Measurements from ENCODE around the gene DLST.
A peak's percentile ranks its signal among the peaks of the same experiment; 100 is the strongest.
"Not testable (repeated sequence)": the region's sequence is repeated elsewhere in the genome, so short reads cannot be mapped to it uniquely, and the experiment has no call there.

Gene DLST

GRCh38 chr14:74919421-74920165 is 37.9 kb downstream of the DLST start:
- DNase-seq = no peak

DNA sequence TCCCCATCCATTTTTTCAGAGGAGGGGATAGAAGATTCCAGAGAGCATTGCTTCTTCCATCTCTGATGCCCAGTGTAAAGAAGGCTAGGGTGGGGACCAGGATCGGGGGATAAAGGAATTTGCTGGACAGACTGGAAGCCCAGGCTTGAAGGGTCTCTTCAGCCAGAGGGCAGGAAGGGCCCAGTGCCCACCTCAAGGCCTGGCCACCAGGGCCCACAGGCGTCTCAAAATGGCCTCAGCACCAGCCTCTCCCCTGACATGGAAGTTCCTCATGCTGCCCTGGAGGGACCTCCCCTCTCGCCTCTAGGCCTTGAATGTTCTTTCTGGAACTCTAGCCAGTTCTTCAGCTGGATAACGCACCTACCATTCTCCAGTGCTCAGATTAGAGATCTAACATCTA is 38.6 kb downstream of the DLST start:
- DNase-seq = no peak

GRCh38 chr14:74921053-74921620 is 39.4 kb downstream of the DLST start:
- no peak for DNase-seq

DNA sequence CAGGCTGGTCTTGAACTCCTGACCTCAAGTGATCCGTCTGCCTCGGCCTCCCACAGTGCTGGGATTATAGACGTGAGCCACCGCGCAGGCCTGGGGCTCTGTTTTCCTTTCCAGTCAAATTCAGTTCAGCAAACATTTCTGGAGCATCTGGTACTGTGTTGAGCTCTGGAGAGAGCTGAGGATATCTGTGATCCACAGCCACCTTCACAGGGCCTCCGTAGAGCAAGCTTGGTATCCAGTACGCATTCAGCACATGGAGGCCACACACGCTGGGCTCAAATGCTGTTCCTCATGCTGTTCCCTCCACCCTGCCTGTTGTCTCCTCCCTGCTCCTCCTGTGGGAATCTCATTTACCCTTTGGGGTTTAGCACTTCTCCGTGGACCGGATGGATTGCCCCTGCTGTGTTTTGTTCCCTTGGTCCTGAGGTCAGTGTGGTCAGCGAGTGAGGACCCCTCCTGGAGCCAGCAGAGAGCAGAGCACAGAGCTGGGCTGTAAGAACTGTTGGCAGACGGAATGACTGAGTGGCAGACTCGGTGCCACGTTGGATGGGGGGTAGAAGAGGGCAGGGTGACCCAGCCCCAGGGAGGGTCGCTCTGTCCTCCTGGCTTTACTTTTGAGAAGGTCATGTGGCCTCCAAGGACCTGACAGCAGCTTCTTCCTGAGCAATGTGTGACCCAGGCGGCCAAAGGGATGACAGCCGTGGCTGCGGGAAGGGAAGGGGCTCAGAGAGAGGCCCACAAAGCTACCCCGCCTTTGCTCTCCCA is 40.5 kb downstream of the DLST start:
- DNase-seq = no peak

GRCh38 chr14:74922752-74923401 is 41.2 kb downstream of the DLST start, which contains the start of gene RPS6KL1:
Gene RPS6KL1 (minus strand): TSS chr14:74923260. CDS start chr14:74921541, 1,719 bp downstream.
- DNase-seq = peak; percentile 76 to 81

GRCh38 chr14:74924061-74924460 is 42.3 kb downstream of the DLST start:
- no peak for DNase-seq

GRCh38 chr14:74927225-74927624 is 45.5 kb downstream of the DLST start:
- DNase-seq = no peak

DNA sequence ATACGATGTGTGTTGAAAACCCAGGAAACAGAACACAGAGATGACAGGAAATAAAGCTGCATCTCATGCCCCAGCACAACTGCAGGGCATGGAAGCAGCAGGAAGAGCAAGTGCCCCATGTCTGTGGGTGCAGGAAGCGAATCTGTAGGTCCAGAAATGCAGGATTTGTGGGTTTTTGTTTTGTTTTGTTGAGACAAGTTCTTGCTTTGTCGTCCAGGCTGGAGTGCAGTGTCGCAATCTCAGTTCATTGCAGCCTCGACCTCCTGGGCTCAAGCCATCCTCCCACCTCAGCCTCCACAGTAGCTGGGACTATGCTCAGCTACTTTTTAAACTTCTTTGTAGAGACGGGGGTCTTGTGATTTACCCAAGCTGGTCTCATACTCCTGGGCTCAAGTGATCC is 47.5 kb downstream of the DLST start:
- DNase-seq = no peak

- not testable (repeated sequence) for DNase-seq
Measured at GRCh38 chr14:74931744-74932143, 50.0 kb downstream of the DLST start.

DNA sequence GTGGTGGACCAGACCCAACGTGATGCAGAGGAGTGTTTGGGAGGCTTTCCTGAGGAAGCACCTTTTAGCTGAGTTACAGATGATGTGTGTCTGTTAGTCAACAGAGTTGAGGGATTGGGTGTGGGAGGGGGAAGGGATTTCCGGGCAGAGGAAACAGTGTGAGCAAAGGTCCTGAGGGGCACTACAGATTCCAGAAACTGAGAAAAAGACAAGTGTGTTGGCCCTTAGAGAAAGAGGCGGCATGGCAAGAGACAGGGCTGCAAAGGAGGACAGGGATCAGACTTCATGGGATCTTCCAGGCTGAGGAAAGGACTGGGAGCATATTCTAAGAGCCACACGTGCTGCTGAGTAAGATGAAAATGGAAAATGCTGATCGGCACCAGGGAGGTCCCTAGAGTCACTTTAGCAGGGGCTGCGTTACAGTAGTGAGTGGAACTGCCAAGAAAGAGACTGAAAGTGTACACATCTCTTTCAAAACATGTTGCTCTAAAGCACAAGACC is 50.7 kb downstream of the DLST start:
- no peak for DNase-seq

DNA sequence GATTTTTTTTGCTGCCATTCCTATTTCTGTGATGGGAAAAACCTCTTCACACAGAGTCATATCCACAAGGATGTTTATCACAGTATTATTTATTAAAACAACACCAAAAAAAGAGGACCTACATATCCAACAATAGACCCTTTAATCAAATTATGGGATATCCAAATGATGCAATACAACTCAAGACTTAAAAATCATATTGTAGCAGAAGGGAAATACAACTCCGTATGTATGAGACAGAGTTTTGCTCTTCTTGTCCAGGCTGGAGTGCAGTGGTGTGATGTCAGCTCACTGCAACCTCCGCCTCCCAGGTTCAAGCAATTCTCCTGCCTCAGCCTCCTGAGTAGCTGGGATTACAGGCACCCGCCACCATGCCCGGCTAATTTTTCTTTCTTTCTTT is 51.2 kb downstream of the DLST start:
- not testable (repeated sequence) for DNase-seq

GRCh38 chr14:74934041-74934440 is 52.3 kb downstream of the DLST start:
- DNase-seq = no peak

GRCh38 chr14:74934476-74935359 is 53.0 kb downstream of the DLST start:
- DNase-seq = no peak

GRCh38 chr14:74935360-74935680 is 53.6 kb downstream of the DLST start:
- no peak for DNase-seq

DNA sequence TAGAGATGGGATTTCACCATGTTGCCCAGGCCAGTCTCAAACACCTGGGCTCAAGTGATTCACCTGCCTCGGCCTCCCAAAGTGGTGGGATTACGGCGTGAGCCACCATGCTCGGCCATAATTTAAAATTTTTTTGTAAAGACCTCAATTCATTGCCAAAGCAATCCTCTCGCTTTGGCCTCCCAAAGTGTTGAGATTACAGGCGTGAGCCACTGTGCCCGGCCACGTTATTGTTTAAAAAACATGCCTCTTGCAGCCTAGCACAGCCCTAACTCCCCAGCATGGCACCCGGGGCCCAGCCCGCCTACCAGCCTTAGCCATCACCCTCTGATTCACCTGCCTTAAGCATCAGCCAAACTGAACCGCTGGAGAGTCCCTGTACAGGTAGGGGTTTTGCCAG is 54.4 kb downstream of the DLST start:
- no peak for DNase-seq

- DNase-seq = no peak
Measured at GRCh38 chr14:74936731-74937130, 55.0 kb downstream of the DLST start.

- no peak for DNase-seq
Measured at GRCh38 chr14:74937171-74937570, 55.5 kb downstream of the DLST start.

DNA sequence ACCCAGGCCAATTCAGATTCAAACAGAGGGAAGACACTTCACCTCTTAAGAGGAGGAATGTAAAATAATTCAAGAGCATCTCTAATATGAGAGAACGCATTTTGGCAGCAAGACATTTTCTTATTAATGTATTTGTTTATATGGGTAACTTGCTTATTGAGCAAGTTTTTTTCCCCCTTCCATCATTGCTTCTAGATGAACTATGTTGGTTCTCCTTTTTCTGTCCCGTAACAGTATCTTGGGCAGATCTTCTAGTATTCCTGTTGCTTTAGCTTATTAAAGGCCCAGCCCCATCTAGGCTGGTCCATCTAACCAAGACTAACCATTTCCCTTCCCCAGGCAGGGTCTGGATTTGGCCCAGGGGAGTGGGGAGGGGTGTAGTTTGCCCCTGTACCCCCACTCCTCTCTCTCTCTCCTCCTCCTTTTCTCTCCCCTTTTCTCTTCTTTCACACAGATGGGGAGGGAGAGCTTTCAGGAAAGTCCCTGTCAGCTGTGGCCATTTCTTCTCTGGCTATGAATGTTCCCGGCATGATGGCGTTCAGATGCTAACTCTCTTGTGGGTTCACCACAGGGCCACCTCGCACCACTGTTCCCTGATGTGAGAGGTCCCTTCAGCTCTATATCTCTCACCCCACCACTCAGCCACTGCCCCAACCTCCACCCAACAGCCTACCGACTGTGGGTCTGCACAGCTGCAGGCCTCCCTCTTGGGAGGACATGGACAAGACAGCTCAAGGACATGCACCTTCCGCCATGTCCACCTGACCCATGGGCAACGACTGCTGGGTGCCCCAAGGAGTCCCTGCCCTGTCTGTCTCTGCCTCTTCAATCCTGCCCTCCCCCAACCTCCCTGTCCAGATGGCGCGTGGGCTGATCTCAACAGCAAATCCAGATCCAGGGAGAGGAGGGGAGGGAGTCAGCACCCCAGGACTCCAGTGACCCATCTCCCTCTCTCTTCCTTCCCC is 57.1 kb downstream of the DLST start:
- DNase-seq = no peak

- DNase-seq = no peak
Measured at GRCh38 chr14:74940956-74941565, 59.3 kb downstream of the DLST start.

DNA sequence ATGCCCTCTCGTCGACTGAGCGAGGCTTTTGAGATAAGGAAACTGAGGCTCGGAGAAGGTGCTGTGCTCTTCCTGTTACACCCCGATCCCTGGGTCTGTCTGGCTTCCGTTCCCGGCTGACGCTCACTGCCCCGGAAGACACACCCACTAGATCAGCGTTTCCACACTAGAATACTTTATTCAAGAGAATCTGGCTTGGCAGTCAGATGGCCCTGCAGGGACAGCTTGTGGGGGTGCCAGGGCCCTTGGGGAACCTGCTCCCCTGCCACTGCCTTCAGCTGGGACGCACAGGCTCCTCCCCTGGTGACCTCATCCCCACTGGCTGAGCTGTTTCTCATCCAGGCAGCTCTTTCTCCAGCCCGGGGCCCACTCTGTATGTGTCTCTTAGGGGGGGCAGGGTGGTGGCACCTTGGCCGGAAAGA is 60.0 kb downstream of the DLST start:
- DNase-seq = peak; percentile 75 to 81

GRCh38 chr14:74942181-74942580 is 60.5 kb downstream of the DLST start:
- no peak for DNase-seq

Measured in activated T-cell treated with anti-CD3 and anti-CD28 coated beads, Interleukin-2, amount 50 U/mL, for 48 hours (primary cell).